ENCODE measurements around the gene PRRC2C.

GRCh38 chr1:171446386-171446785 lies 38.9 kb upstream of the PRRC2C start:
- TF ChIP-seq CTCF (IDR thresholded peaks at IDR 0.05; ENCODE audit: low read depth, low read length, missing input control): no peak
- no peak for TF ChIP-seq YY1 (IDR thresholded peaks at IDR 0.05)
- TF ChIP-seq TAF1 (conservative IDR thresholded peaks at IDR 0.05): no peak

All from liver (tissue), 3 donors.